Lung (tissue), 12 donors: ENCODE data around the gene CD93. TPM values are rescaled to one million over a fixed set of nuclear protein-coding genes. Genes with fewer than 3 reads are reported as not detected.

Experiments used
- ATAC-seq: fragments of 200-7000 bp; cut with Tn5 transposase; one replicate; pipeline ENCODE4 v1.9.1; 2020; ENCODE audit warnings: moderate number of reproducible peaks; ENCODE audit not compliant: insufficient read depth, low FRiP score
- DNase-seq, 3 donors: peaks; one replicate each; pipeline ENCODE4 v3.0.0-alpha.2; 2013 to 2017
- H3K27ac ChIP-seq, 2 donors: one replicate each; pipeline ENCODE4 v1.5.1; 2013; ENCODE audit warnings: mild to moderate bottlenecking in 2 of 2, moderate library complexity in 2 of 2, control low read depth in 1 of 2, inconsistent platforms in 1 of 2, low read depth in 1 of 2, low read length in 1 of 2
- H3K27me3 ChIP-seq, 3 donors: one replicate each; pipeline ENCODE4 v1.5.1; 2013; ENCODE audit warnings: low read length in 2 of 3; ENCODE audit not compliant: control insufficient read depth in 3 of 3, insufficient read depth in 3 of 3
- H3K36me3 ChIP-seq, 4 donors: one replicate each; pipeline ENCODE4 v1.5.1; 2013; ENCODE audit warnings: low read length in 4 of 4, mild to moderate bottlenecking in 1 of 4, moderate library complexity in 1 of 4; ENCODE audit not compliant: control insufficient read depth in 4 of 4, insufficient read depth in 4 of 4
- H3K4me1 ChIP-seq, 5 donors: one replicate each; pipeline ENCODE4 v1.5.1; 2013; ENCODE audit warnings: low read length in 5 of 5, mild to moderate bottlenecking in 2 of 5, moderate library complexity in 1 of 5; ENCODE audit not compliant: control insufficient read depth in 5 of 5, insufficient read depth in 5 of 5
- H3K4me3 ChIP-seq: one replicate; pipeline ENCODE4 v1.5.1; 2013; ENCODE audit warnings: mild to moderate bottlenecking, control low read depth, moderate library complexity
- H3K9ac ChIP-seq, 2 donors: one replicate each; pipeline ENCODE4 v1.5.1; 2013; ENCODE audit warnings: low read length in 2 of 2, control low read depth in 1 of 2; ENCODE audit not compliant: insufficient read depth in 1 of 2
- H3K9me3 ChIP-seq, 4 donors: one replicate each; pipeline ENCODE4 v1.5.1; 2013; ENCODE audit warnings: low read length in 3 of 4, mild to moderate bottlenecking in 1 of 4, moderate library complexity in 1 of 4; ENCODE audit not compliant: control insufficient read depth in 4 of 4, insufficient read depth in 3 of 4
- CTCF ChIP-seq: IDR thresholded peaks from 2 replicates; pipeline ENCODE4 v1.5.1; 2012; ENCODE audit warnings: mild to moderate bottlenecking; ENCODE audit errors: control extremely low read depth, extremely low read depth
- WGBS, 2 donors: extraction: QIAGEN DNeasy Blood & Tissue Kit; methylation state at CpG; one replicate each; pipeline ENCODE4 v1.1.7; 2013; 5-methylcytosine and 5-hydroxymethylcytosine counted together
- polyA plus RNA-seq, 2 donors: library from polyadenylated mRNA; stranded (reverse); fragments of 200-250 nt; gene quantifications; one replicate each; pipeline ENCODE4 v1.2.1, GENCODE V29; 2013
- total RNA-seq, 2 donors: library from RNA; depleted of rRNA in 1 of 2; stranded (reverse); fragments of >200 nt in 1 of 2; gene quantifications; one replicate each; pipeline ENCODE4 v1.2.1, GENCODE V29; 2014 to 2021
- donor health status: control.
- donor health status: control.
- donor health status: Bipolar disorder and iron deficiency.
- donor health status: healthy.
- donor health status: DM: yes; HTN: yes; CAD: no.

CD93 gene
- total and polyA plus RNA-seq, 4 donors = 17.9 to 239 (median 126) TPM

GRCh38 chr20:23036371-23036770 is 49.8 kb downstream of the CD93 start:
- ATAC-seq (no peak), DNase-seq (no peak)
- no peak overlapping the region for H3K9ac ChIP-seq
- no peak overlapping the region for H3K27ac ChIP-seq
- H3K9me3 ChIP-seq = peaks cover 0 to 6% (median 0%) of the 10 kb centered on the region in 4 donors
- WGBS, 2 donors = 94 to 98% methylated on average over 11 of the region's 11 CpGs
- H3K4me1 ChIP-seq = peaks cover 0 to 5% (median 0%) of the 10 kb centered on the region in 5 donors
- H3K36me3 ChIP-seq = no peaks in the 10 kb centered on the region
- no peak overlapping the region for H3K4me3 ChIP-seq
- no peak for TF ChIP-seq CTCF
- H3K27me3 ChIP-seq = peaks cover 0 to 43% (median 29%) of the 10 kb centered on the region in 3 donors

GRCh38 chr20:23035731-23036130 is 50.4 kb downstream of the CD93 start:
- no peaks in the 10 kb centered on the region for H3K36me3 ChIP-seq

GRCh38 chr20:23034721-23035671 is 51.1 kb downstream of the CD93 start, which contains the start of gene SSTR4:
Gene SSTR4 (plus strand): TSS chr20:23035312. CDS start chr20:23035484, 172 bp downstream.
- H3K27ac ChIP-seq = no peak within 1 kb of the TSS
- H3K9me3 ChIP-seq = peaks cover 0 to 5% (median 0%) of the 10 kb centered on the region in 4 donors
- no peak for ATAC-seq
- TF ChIP-seq CTCF = no peak
- H3K4me3 ChIP-seq = no peak within 1 kb of the TSS
- peaks cover 0 to 39% (median 25%) of the 10 kb centered on the region in 3 donors for H3K27me3 ChIP-seq
- 20 to 30% methylated on average over 58 to 83 of the region's 83 CpGs for WGBS, 2 donors
- peak in 2 of 3 donors; percentile 37 to 49 for DNase-seq
- no peak within 1 kb of the TSS for H3K9ac ChIP-seq
- peaks cover 0 to 5% (median 0%) of the 10 kb centered on the region in 5 donors for H3K4me1 ChIP-seq
- no peaks in the 10 kb centered on the region for H3K36me3 ChIP-seq

More at GRCh38 chr20:23035731-23036130, 50.4 kb downstream of the CD93 start:
- peaks cover 0 to 39% (median 29%) of the 10 kb centered on the region in 3 donors for H3K27me3 ChIP-seq
- peaks cover 0 to 6% (median 0%) of the 10 kb centered on the region in 4 donors for H3K9me3 ChIP-seq
- no peak for TF ChIP-seq CTCF
- peaks cover 0 to 5% (median 0%) of the 10 kb centered on the region in 5 donors for H3K4me1 ChIP-seq
- H3K4me3 ChIP-seq = no peak overlapping the region
- H3K27ac ChIP-seq = no peak overlapping the region
- 92% methylated on average over 41 of the region's 41 CpGs for WGBS, 2 donors
- DNase-seq = no peak
- no peak overlapping the region for H3K9ac ChIP-seq
- ATAC-seq = no peak
